ENCODE results near the gene ST6GALNAC3.

The ST6GALNAC3 gene

GRCh38 chr1:76074321-76075187 lies at the start of gene ST6GALNAC3:
Gene ST6GALNAC3 (plus strand): TSS chr1:76074746.
- peak within 1 kb of the TSS; percentile 63 for H3K4me2 ChIP-seq (ENCODE audit: low read depth, low read length, poor library complexity, severe bottlenecking)
- H2AFZ ChIP-seq (ENCODE audit: low read length) = peak within 1 kb of the TSS; percentile 67
- no peaks in the 10 kb centered on the region for H3K9me2 ChIP-seq (replicated peaks; ENCODE audit: low read depth, low read length)
- no peaks in the 10 kb centered on the region for H3K9me3 ChIP-seq (ENCODE audit: insufficient read depth, low read depth, low read length)
- TF ChIP-seq EZH2phosphoT487 (IDR thresholded peaks at IDR 0.05; ENCODE audit: borderline replicate concordance) (no peak), CTCF (conservative IDR thresholded peaks at IDR 0.05; ENCODE audit: low read length) (no peak)
- H3K79me2 ChIP-seq (ENCODE audit: insufficient read depth, low read length) = no peaks in the 10 kb centered on the region
- H3K36me3 ChIP-seq (ENCODE audit: insufficient read depth, low read length) = no peaks in the 10 kb centered on the region
- no peaks in the 10 kb centered on the region for H4K20me1 ChIP-seq (ENCODE audit: insufficient read depth, low read length, poor library complexity, severe bottlenecking)
- peaks cover 6% of the 10 kb centered on the region for H3K27me3 ChIP-seq (ENCODE audit: insufficient read depth, low read length, poor library complexity, severe bottlenecking)
- H3F3A ChIP-seq (ENCODE audit: low read depth) = no peaks in the 10 kb centered on the region
- peak within 1 kb of the TSS; percentile 46 for H3K4me3 ChIP-seq (ENCODE audit: low read length, poor library complexity, severe bottlenecking)
- H3K4me1 ChIP-seq (ENCODE audit: insufficient read depth, low read length, poor library complexity, severe bottlenecking) = no peaks in the 10 kb centered on the region
- no peak within 1 kb of the TSS for H3K9ac ChIP-seq (ENCODE audit: low read depth, low read length, poor library complexity, severe bottlenecking)

DNA sequence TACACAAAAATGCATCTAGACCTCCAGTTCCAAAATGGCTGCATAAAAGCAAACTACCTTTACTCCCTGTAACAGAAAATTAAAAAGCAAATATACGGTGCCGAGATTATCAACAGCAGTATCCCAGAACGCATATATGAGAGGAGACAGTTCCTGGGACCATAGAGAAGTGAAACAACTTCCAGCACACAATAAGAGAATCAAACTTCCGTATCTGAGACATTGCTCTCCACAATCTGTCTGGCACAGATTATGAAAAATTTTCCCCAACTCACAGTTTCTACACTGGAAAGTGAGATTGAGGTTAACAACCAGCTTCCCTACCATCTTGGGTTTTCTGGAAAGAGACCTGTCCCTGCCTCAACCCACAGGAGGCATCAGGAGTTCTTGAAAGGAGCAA lies 47.2 kb upstream of the ST6GALNAC3 start:
- no peaks in the 10 kb centered on the region for H3K36me3 ChIP-seq (ENCODE audit: insufficient read depth, low read length)
- no peaks in the 10 kb centered on the region for H3K9me3 ChIP-seq (ENCODE audit: insufficient read depth, low read depth, low read length)
- peaks cover 12% of the 10 kb centered on the region for H3K4me1 ChIP-seq (ENCODE audit: insufficient read depth, low read length, poor library complexity, severe bottlenecking)
- no peaks in the 10 kb centered on the region for H4K20me1 ChIP-seq (ENCODE audit: insufficient read depth, low read length, poor library complexity, severe bottlenecking)
- no peaks in the 10 kb centered on the region for H3K79me2 ChIP-seq (ENCODE audit: insufficient read depth, low read length)
- no peak overlapping the region for H3K4me3 ChIP-seq (ENCODE audit: low read length, poor library complexity, severe bottlenecking)
- no peaks in the 10 kb centered on the region for H3F3A ChIP-seq (ENCODE audit: low read depth)
- H2AFZ ChIP-seq (ENCODE audit: low read length) = no peak overlapping the region
- no peaks in the 10 kb centered on the region for H3K27me3 ChIP-seq (ENCODE audit: insufficient read depth, low read length, poor library complexity, severe bottlenecking)
- no peak overlapping the region for H3K4me2 ChIP-seq (ENCODE audit: low read depth, low read length, poor library complexity, severe bottlenecking)
- H3K9ac ChIP-seq (ENCODE audit: low read depth, low read length, poor library complexity, severe bottlenecking) = no peak overlapping the region
- TF ChIP-seq CTCF (conservative IDR thresholded peaks at IDR 0.05; ENCODE audit: low read length) = no peak
- TF ChIP-seq EZH2phosphoT487 (IDR thresholded peaks at IDR 0.05; ENCODE audit: borderline replicate concordance) = no peak
- no peaks in the 10 kb centered on the region for H3K9me2 ChIP-seq (replicated peaks; ENCODE audit: low read depth, low read length)

DNA sequence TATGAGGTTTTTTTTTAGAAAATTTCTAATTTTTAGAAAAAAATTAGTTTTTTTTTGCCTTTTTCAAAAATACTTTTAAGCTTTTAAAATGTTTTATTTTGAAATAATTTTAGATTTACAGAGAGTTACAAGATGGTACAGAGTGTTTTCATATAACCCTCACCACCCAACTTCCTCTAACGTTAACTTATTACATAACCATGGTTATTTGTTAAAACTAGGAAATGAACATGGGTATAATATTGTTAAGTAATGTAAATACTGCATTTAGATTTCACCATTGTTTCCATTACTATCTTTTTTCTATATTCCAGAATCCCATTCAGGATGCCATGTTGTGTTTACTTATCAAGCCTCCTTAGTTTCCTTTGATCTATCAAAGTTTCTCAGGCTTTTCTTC lies 45.2 kb upstream of the ST6GALNAC3 start:
- no peak for TF ChIP-seq EZH2phosphoT487 (IDR thresholded peaks at IDR 0.05; ENCODE audit: borderline replicate concordance)
- Histone ChIP-seq H3K27me3 (ENCODE audit: insufficient read depth, low read length, poor library complexity, severe bottlenecking) (no peaks in the 10 kb centered on the region), H3K4me2 (ENCODE audit: low read depth, low read length, poor library complexity, severe bottlenecking) (no peak overlapping the region), H3K79me2 (ENCODE audit: insufficient read depth, low read length) (no peaks in the 10 kb centered on the region), H2AFZ (ENCODE audit: low read length) (no peak overlapping the region), H3K9me3 (ENCODE audit: insufficient read depth, low read depth, low read length) (no peaks in the 10 kb centered on the region), H3K4me1 (ENCODE audit: insufficient read depth, low read length, poor library complexity, severe bottlenecking) (peaks cover 2% of the 10 kb centered on the region), H3K9ac (ENCODE audit: low read depth, low read length, poor library complexity, severe bottlenecking) (no peak overlapping the region), H3K36me3 (ENCODE audit: insufficient read depth, low read length) (no peaks in the 10 kb centered on the region), H3K4me3 (ENCODE audit: low read length, poor library complexity, severe bottlenecking) (no peak overlapping the region), H4K20me1 (ENCODE audit: insufficient read depth, low read length, poor library complexity, severe bottlenecking) (no peaks in the 10 kb centered on the region), H3F3A (ENCODE audit: low read depth) (no peaks in the 10 kb centered on the region), H3K9me2 (replicated peaks; ENCODE audit: low read depth, low read length) (no peaks in the 10 kb centered on the region)

Measured in Loucy (cell line).